ENCODE results near the gene CGGBP1.

CGGBP1 gene, protein sequence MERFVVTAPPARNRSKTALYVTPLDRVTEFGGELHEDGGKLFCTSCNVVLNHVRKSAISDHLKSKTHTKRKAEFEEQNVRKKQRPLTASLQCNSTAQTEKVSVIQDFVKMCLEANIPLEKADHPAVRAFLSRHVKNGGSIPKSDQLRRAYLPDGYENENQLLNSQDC

DNA sequence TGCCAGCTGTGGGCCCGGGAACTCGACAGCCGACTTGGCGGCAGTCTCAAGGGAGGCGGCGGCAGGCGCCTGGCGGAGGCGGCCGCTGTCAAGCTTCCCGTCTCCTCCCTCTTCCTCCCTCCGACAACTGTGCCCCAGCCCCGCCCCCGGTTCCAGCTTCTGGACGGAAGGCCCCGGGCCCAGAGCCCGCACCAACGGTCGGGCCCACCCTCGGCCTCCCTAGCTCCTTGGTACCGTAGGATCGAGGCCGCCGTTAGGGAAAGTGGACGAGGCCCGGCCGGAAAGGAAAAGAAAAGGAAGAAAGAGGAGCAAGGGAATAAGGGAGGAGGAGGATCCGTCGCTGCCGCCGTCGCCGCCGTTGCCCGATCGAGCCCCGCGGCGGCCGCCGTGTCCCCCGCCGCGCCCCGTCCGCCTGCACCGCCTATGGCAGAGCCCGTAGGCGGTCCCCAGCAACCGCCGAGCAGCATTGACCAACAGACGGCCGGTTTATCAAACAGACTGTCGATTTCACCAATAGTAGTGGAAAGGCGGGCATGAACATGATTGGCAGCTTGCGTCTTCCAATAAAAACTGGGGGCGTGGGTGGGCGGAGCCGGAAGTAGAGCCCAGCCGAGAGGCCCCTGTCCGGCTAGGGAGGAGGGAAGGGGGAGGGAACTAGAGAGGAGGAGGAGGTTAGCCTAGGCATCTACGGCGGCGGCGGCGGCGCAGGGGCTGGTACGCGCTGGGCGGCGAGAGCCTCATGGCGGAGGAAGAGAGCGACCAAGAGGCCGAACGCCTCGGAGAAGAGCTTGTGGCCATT lies at the start of gene CGGBP1, which contains the start of gene ZNF654:
CGGBP1 (minus strand) TSS at position 425 of the 799 bp plus-strand sequence. CDS start 3,029 bp downstream, outside the sequence.
ZNF654 (plus strand) TSS at position 675 of the 799 bp plus-strand sequence; CDS start at position 740, 65 bp downstream.
- DNase-seq (ENCODE audit: low spot score), result peak; percentile 98

DNA sequence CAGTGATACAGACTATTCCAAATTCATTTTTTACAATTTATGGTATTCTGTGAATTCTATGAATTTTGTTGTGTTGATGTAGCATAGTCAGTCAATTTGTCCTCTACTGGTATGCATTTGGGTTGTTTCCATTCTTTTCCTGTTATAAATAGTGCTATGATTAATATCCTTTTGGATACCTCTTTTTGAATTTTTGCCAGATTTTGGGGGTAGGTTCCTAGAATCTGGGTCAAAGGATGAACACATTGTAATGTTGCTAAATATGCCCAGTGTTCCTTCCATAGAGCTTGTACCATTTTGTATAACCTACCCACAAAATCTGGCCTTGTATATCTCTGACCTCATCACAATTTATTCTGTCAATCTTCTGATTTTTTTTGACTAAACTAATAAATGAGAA lies 46.5 kb upstream of the CGGBP1 start:
- no peak for DNase-seq (ENCODE audit: low spot score)

DNA sequence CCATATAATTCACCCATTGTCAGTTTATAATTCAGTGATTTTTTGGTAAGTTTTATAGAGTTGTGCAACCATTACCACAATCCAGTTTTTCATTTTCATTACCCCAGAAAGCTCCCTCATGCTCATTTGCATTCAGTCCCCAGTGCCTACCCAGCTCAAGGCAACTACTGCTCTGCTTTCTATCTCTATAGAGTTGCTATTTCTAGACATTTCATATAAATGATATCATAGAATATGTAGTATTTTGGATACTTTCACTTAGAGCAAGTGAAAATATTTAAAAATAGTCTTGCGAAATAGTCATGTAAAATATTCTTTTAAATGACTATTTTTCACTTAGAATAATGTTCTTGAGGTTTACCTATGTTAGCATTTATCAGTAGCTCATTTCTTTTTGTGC lies 42.3 kb upstream of the CGGBP1 start:
- no peak for DNase-seq (ENCODE audit: low spot score)

DNA sequence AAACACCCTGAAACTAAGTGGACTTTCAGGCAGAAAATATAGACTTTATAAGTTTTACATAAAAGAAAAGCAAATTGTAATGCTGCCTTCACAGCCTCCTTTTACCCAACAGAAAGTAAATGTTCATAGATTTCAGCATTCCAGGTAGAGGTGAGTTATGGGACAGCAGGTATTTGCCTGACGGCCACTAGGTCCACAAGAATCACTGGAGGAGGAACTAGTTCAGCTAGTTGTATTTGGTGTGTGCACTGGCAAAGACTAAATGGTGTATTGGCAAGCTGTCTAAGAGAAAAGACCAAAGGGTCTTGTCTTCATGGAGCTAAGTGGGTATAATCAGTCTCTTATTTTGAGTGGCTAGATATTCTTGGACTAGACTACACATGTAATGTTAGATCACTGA lies 34.5 kb upstream of the CGGBP1 start:
- DNase-seq (ENCODE audit: low spot score), result no peak

DNA sequence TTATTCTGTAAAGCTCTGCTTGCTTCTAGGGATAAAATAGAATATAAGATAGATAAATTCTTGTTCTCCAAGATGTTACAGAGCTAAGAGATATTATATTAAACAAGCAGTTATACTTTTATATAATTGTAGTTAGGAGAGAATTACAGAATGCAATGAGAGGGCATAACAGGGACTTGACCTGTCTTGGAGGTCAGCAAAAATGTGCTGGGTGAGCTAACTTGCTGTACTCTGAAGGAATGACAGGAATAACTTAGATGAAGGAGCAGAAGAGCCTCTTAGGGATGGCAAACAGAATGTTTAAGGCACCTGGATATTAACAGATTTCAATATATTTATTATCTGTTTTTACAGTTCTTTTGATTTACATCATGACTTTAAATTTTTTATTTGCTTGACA lies 33.5 kb upstream of the CGGBP1 start:
- DNase-seq (ENCODE audit: low spot score), result no peak

DNA sequence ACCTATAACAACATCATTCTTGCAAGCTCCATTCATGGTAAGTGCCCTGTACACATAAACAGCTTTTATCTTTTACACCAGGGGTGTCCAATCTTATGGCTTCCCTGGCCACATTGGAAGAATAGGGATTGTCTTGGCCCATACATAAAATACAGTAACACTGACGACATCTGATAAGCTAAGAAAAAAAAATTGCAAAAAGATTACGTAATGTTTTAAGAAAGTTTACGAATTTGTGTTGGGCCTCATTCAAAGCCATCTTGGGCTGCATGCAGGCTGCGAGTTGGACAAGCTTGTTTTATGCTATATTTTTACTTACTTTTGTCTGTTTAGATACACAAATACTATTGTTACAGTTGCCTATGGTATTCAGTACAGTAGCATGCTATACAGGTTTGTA lies 31.9 kb upstream of the CGGBP1 start:
- DNase-seq (ENCODE audit: low spot score), result no peak

DNA sequence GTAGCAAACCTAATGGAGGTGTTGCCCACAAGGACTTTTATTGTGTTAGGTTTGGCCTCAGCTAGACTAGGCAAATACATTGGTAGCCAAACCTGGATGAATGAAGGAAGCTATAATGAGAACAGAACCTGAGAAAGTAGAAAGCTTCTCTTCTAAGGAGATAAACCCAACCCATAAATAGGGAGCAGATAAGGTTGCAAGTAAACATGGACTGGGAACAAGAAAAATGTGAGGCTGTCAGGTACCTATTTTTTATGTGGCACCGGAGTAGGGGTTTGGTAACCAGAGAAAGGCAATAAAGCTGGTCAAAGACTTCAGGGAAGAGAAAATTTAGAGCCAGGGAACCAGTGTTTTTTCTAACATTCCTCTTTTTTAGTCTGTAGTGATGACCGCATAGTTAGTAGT lies 25.3 kb upstream of the CGGBP1 start:
- DNase-seq (ENCODE audit: low spot score), result no peak

DNA sequence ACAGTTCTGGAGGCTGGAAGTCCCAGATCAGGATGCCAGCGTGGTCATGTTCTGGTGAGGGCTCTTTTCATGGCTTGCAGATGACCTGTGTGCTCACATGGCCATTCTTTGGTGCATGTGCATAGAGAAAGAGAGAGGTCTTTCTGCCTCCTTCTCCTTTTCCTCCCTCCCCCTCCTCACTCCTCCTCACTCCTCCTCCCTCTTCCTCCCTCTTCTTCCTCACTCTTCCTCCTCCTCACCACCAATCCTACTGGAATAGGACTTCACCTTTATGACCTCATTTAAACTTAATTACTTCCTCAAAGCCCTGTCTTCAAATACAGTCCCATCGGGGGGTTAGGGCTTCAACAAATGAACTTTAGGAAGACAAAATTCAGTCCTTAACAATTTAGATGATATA lies 24.0 kb upstream of the CGGBP1 start:
- no peak for DNase-seq (ENCODE audit: low spot score)

DNA sequence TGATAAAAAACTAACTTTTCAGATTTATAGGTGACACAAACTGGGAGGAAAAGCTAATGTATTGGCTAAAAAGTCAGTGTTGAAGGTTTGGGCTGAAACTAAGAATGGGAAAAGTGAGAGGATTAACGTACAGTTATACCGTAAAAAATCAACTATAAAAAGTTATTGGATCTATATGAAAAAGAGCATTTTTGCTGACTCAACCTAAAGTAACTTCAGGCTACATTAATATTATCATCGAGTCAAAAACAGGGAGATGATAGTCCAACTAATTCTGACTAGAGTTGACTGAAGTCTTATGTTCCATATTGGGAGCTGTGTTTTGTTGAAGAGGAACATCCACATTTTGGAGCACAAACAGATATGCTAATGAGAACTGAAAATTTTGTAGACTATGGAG lies 20.1 kb upstream of the CGGBP1 start:
- no peak for DNase-seq (ENCODE audit: low spot score)

DNA sequence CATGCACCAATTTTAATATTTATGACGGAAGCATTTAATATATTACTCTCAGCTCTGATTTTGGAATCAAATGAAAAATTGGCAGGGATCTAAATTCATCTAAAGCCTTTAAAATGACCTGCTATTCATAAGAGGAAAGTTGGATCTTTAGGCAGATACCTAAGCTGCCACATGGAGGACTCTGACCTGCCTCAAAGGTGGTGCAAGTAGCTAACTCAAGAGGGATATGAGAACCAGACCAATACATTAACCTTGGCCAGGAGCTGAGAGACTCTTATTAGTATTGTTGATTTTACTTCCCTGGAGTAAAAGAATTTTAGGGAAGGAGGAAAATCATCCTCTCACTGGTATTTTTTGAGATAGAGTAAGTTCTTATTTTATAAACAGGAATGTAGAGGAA lies 17.9 kb upstream of the CGGBP1 start:
- no peak for DNase-seq (ENCODE audit: low spot score)

DNA sequence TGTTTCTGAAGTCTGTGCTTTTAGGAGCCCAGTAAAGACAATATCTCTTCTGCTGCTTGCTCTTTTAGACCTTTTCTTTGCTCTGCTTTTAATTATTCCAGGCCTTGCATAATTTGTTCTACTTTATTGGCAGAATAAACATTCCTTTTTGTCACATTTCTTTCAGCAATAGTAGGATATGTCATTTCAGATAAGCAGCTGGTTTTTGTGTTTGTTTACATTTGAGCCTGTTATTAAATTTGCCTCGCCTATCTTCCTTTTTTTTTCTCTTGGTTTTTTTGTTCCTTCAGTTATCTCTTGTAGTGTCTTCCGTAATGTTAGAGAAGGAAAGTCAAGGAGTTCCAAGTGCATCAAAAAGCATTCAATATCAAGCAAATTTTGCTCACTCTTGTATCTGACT lies 16.7 kb upstream of the CGGBP1 start:
- no peak for DNase-seq (ENCODE audit: low spot score)

DNA sequence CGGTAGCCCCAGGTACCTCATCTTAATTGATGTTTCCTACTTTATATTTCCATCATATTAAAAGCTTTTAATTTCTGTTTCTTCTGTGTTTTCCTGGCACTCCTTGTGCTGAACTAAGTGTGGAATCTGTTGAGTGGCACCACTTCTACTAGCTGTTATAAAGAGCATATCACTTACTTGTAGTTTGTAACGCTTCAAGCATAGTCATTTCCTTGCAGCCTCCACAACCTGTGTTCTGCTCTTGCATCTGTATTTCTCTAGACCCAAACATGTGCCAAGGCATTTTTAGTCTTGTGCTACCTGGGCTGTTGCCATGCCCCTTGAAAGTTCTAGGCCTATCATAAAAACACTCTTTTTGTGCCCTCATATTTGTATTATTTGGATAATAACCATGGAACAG lies 16.3 kb upstream of the CGGBP1 start:
- DNase-seq (ENCODE audit: low spot score), result no peak

DNA sequence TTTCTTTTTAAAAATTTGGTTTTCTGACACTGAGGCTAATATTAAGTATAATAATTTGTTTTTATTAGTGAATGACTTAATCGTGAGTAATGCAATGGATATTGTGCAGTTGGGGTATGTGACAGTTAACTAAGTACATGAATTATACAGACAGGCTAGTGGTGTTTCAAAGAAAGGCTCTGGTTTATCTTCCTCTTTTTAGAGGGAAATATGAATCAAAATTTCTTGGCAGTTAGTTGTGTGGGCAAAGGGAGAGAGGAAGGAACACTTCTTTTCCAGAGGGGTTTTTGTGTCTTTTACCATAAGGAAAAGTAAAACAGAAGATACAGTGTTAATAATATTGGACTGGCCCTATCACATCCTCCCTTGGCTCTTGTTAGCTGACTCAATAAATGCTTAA lies 2.9 kb upstream of the CGGBP1 start:
- no peak for DNase-seq (ENCODE audit: low spot score)

DNA sequence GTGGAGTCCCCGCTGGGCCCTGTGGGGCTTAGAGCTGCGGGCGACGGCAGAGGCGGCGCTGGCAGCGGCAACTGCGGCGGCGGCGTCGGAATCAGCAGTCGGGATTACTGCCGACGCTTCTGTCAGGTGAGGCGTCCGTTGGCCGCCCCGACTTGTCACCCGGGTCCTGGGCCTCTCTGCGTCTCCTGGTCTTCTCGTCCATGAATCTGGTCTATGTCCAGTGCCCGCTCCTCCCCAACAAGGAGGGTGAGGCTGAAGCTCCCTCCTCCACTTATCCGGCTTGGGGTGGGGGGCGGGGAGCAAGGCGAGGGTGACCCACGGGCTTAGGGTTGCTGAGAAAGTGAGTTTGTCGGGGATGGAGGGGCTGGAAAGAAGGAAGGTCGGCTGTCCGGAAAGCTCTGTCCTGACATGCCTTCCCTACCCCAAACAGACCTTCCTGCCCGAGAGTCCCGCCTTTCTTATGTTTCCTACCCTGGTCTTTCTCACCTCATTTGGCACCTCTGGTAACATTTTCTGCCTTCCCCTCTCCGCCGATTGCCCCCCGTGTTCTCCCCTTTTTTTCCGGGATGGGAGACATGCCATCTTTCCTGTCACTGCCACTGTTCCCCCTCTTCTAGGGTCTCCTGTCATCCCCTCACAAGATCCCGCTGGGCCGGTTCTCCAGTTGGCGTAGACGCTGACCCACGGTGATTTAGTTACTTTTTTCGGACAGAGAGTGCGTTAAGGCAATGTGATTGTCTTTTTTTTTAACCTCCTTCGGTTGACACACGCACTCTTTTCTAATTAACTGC lies 770 bp upstream of the CGGBP1 start:
- DNase-seq (ENCODE audit: low spot score), result no peak

DNA sequence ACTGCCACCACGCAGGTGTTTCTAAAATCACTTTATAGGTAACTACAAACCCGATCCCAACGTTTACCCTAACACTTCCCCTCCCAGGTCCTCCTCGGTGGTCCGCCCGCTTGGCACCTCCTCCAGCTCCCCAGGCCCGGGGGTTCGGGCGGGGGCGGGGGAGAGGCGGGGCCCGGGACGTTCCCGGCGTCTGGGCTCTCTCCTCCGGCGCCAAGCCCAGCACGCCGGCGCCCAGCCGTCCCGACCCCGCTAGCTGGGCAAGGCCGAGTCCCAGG lies 562 bp downstream of the CGGBP1 start:
- no peak for DNase-seq (ENCODE audit: low spot score)

DNA sequence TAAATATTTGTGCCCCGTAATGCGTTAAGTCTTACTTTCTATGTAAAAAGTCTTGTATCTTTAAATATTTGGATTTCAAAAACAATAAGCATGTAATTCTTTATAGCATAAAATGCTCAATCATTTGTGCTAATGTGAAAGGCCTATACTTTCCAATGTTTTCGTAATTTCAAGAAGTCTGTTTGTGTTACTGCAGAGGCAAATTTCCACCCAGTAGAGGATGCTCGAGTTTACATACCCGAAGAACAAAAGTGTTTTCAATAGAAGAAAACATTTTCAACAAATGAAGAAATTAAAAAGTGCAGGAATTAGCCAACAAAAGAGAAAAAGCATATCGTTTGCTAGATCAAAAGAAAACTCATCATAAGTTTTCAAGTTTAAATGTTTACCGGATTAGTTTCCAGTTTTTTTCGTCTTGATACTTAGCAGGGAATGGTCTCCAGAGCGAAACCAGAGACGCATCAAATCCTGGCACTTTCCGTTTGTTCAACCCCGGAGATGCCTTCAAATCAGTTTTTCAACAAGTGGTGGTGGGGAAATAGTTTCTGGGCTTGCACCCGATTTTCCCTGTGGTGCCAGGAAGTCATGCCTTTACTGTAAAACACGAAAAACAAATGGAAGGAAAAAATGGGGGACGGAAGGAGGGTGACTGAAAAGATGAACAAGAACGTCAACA lies 1.0 kb downstream of the CGGBP1 start:
- no peak for DNase-seq (ENCODE audit: low spot score)

DNA sequence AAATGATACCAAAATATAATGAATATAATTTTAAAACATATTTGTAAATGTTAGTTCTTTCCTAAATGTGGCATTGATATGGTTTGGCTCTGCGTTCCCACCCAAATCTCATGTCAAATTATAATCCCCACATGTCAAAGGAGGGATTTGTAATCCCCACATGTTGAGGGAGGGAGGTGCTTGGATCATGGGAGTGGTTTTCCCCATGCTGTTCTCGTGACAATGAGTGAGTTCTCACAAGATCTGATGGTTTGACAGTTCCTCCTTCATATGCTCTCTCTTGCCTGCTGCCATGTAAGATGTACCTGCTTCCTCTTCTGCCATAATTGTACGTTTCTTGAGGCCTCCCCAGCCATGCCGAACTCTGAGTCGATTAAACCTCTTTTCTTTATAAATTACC lies 12.0 kb downstream of the CGGBP1 start:
- no peak for DNase-seq (ENCODE audit: low spot score)

DNA sequence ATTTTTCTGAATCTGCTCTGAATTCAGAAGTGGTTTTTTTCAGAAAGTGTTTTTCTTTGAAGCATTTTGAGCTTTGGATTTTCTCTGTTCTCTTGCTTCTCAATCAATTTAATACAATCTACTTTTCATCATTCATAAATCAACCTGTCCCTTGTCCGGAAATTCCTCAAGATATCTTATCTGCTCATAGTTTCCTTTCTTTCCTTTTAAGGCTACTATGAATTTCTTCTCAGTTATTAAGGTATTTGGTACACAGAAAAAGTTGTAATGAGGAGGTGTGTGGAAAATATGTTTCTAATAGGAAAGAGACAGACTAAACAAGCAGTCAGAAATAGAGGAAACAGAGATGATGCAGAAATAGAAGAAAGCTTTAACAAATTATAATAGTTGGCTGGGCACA lies 14.4 kb downstream of the CGGBP1 start:
- no peak for DNase-seq (ENCODE audit: low spot score)

DNA sequence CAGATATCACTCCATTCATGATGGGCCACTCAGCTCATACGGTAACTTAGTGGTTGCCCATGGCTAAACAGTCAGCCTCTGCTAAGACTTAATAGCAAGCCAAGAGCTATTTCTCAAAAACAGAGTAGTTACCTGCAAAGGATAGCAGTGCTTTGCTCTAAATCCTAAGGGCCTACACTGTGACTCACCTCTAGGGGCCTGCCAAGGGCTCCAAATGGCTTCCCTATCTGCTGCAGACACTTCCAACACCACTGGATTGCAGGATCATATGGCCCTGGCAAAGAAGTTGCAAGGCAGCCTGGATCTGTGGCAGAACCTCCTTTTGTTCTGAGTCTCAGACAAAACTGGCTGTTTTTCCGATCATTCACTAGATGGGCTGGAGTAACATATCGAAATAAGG lies 17.8 kb downstream of the CGGBP1 start:
- no peak for DNase-seq (ENCODE audit: low spot score)

DNA sequence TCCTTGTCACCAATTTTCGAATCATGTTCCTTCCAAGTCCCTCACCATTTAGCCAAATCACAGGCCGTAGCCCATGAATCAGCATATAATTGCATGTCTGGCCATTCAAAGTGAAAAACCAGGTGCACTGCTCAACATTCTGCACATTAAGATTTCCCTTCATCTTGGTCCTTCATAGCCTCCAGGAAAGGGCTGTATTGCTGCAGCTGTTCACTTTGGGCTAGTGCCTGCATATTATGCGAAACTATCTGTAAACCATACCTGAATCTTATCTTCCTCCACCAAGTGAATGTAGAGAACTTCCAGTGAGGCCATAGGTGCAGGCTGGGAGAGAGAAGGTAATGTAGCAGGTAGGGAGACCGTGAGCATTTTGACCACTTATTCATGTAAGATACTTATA lies 18.3 kb downstream of the CGGBP1 start:
- DNase-seq (ENCODE audit: low spot score), result no peak

DNA sequence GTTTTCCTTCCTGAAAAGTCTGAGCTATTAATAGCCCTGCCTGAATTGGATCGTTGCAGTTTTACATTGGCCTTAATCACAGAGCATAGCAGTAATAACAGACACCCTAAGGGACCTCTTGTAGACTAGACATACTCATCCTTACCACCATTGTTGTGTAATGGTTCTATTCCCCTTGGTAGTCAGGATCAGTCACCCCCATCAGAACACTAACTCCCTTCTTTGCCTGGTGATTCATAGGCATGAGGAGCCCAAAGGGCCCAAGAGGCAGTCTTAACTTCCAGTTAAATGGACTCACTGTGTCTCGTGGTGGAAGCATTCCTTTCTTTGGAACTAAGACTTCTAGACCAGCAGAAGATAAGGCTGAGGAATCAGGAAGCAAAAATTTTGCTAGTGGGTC lies 20.2 kb downstream of the CGGBP1 start:
- no peak for DNase-seq (ENCODE audit: low spot score)

DNA sequence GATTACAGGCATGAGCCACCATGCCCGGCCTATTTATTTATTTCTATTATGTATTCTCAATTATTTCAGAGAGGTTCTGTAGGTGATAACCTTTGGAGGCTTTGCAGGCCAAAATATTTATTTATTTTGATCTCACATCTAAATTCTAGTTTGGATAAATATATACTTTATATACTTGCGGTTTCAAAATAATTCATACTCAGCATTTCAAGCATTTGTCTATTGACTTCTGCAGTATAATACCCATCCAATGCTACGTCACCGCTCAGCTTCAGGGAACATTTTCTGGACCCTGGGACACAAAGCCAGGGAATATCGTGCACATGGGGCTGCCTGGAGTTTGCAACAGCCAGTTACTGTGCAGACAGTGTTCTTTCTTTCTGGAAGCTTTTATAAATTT lies 22.6 kb downstream of the CGGBP1 start:
- no peak for DNase-seq (ENCODE audit: low spot score)

Data from ecto neural progenitor cell (in vitro differentiated cells).